Middle frontal gyrus (tissue), 1 donor: ENCODE results near the gene ULK4.
"Not testable (repeated sequence)": the region's sequence is repeated elsewhere in the genome, so short reads cannot be mapped to it uniquely, and the experiment has no call there.

Experiments used
- DNase-seq: peaks from one replicate; pipeline ENCODE4 v3.0.0-alpha.2; 2015; ENCODE audit warnings: low spot score; ENCODE audit errors: extremely low spot score

The ULK4 gene

DNA sequence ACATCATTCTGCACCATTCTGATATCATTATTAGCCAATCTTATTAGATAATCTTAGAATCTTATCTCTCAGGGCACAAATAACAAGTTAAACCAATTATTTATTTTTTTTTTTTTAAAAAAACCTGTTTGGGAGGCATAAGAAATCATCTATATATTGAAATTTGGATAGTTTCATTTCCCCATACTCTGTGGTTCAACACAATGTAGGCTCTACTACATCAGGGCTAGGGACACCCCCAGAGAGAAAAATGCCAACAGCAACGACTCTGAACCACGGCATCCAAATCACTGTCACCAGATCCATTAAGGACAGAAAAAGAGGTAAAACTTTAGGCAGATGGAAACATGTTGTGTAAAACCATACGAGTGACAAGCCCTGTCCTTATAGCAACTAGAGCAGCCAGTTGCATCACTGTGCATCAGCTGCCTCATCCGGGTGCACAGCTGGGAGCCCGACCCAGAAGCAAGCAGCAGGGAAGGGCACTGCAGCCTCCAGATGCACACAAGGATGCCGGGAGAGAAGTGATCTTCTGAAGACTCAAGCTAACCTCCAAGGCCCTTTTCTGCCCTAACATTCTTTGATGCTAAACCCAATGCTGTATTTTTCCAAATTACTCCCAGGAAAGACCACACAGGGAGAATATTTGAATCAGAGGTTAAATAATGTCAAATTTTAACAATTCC is 381.5 kb downstream of the ULK4 start:
- DNase-seq: no peak

DNA sequence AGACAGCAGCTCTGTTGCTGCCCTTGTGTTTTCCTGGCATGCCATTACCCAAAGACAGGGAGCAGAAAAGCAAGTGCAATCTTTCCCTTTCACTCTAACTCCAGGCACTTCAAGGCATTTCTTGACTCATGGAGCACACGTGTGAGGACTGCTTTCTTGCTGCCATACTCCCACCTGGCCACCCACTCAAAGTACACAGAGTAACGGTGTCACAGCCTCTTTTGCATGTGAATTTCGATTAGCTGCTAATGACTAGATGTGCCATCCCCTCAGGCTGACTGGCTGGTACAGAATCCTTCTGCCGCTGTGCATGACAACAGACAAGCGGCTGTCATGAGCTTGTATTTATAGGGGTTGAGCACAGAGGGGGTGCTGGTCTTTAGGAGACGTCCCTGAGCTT is 382.0 kb downstream of the ULK4 start:
- no peak for DNase-seq

DNA sequence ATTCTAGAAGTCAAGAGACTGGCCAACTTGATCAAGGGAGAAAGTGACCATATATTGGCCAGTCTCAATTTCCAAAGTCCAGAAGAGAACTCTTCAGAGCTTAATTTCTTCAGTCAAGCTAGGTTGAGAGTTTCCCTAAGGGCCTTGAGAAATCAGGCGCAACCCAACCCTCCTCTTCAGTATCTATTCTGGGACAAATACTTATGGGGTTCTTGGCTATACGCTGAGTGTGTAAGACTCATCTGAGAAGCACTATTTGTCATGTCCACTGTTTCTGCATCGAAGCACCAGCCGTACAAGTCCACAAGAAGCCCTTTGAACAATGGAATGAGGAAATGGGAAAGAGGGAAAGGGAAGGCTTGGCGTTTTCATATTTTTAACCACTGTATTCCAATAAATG is 383.1 kb downstream of the ULK4 start:
- DNase-seq: no peak

DNA sequence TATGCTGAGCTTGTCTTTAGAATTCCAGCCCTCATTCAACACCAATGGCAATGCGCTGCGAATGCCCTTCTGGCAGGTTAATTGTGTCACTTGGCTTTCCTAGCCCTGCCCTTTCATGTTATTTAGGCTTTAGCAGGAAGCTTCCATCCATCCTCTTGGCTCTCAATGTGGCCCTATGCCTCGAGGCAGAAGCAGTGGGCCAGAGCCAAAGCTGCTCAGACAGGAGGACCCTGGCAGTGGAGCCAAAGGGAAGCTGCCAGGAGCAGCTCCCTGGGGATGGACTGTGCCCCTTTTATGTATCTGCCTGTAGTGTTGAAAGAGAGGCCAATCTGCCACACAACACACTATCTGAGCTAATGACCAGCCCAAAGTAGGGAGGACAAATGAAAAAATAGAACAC is 386.2 kb downstream of the ULK4 start:
- no peak for DNase-seq

DNA sequence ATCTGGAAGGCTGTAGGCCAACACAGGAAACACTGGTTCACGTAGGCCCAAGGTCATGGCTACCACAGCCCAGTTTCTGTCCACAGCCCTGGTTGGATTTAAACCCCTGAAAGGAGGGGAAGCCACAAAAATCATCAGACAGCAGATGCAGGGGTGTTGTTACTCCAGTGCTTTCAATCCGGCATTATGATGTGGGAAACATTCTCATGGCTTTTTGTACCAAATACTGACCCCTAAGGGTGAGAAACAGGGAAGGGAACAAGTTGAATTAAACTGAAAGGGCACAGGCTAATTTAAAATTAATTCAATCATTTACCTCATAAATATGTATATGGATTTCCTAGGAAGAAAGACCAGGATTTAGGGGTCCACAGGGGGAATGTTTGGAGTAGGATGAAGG is 387.0 kb downstream of the ULK4 start:
- no peak for DNase-seq

DNA sequence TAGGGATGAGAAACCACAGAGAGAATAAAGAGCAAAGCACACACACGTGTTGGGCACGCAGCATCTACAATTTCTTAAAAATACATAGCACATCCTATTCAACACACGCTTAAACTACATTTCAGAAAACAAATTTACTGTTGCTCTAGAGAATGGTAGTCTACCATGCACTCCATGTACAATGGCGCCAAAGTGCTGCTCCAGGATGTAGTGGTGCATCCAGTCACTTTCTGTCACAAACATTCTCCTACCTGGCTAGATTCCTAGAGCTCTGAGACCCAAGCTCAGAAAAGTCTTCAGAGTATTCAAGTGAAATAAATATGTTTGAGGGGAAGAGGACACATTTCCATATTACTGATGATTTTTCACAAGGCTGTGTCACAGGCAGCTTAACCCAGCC is 388.3 kb downstream of the ULK4 start:
- no peak for DNase-seq

DNA sequence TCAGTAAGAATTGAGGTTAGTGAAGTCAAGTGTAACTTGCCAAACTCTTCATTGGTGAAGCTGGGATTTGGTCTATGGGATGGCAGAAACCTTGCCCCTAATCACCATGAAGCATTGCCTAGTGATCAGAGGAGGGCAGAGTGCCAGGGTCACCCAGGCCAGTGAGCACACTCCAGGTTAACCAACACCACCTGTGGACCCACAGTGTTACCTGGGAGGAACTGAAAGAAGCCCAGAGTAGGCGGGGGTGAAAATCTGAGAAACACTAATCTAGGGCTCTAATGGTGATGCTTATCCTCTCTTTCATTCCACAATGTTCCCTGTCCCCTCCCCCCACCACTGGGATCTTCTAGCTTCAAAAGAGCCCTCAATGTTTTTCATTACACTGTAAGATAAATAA is 389.8 kb downstream of the ULK4 start:
- no peak for DNase-seq

DNA sequence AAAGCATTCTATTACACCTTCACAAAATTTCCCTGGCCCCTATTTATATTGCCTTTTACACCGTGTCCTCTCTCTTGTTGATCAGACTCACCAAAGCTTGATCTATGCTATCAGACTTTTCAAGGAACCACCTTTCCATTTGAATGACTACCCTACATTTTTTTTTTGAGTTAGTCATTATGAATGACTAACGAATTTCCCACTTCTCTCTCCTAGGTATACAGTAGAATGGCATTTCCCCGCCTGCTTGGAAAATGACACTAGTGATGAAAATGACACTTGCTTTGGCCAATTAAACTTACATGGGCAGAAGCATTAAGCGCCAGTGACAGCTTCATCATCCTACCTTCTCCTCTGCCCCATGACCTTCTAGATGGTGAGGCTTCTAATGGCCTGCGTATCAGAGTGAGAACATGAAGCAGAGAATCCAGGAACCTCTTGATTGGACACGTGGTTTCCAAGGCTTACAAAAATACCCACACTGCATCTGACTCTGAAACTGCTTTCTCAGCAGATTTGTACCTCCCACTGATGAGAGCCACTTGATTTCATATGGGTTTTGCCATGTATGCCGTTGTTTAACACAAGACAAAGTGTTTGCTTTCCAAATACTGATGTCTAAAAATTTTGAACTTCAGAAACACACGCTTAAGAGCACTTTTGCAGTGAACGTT is 392.1 kb downstream of the ULK4 start:
- no peak for DNase-seq

DNA sequence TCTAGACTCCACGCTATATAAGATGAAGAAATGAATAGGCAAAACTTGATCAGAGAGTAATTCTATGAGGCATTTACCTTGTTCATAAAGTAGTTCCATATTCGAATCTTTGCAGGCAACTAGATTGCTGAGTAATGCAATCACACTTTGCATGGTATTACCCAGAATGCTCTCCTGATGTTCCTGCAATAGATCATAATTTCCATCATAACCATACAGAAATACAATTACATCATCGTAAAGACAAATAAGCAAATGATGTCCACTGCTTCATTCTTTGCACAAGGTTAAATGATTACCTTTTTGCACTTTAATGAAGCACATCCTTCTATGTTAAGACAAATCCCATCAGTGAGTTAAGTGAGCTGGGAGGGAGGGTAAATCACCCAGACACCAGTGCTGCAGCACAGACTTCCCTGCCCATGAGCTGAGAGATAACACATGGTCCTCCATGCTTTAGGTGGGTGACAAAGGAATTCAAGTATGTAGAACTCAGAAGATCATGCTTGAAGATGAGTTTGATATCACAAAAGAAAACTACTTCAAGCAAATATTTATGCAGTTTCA is 395.9 kb downstream of the ULK4 start:
- no peak for DNase-seq

DNA sequence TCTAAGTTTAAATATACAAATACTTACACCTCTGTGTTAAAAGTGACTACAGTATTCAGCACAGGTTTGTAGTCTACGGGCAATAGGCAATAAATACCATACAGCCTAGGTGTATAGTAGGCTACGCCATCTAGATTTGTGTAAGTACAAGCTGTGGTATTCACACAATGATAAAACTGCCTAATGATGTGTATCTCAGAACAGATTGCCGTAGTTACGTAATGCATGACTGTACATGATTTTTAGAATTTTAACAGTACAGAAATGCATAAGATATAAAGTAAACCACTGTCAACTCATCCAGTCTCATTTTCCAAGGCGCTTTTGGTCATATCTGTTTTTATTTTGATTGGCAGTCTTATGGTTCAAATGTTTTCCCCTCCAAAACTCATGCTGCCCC is 396.9 kb downstream of the ULK4 start:
- DNase-seq: no peak

DNA sequence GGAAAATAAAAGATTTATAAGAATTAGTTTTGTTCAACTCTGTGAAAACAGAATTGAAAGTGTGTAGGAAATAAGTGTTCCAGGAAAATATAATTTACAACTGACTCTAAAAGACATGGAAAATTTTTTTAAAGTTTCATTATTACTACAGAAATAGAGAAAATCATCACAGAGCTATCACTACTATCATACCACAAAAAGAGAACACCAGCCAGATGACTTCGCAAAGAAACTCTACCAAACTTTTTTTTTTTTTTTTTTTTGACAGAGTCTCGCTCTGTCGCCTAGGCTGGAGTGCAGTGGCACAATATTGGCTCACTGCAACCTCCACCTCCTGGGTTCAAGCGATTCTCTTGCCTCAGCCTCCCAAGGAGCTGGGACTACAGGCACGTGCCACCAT is 405.7 kb downstream of the ULK4 start:
- not testable (repeated sequence) for DNase-seq

DNA sequence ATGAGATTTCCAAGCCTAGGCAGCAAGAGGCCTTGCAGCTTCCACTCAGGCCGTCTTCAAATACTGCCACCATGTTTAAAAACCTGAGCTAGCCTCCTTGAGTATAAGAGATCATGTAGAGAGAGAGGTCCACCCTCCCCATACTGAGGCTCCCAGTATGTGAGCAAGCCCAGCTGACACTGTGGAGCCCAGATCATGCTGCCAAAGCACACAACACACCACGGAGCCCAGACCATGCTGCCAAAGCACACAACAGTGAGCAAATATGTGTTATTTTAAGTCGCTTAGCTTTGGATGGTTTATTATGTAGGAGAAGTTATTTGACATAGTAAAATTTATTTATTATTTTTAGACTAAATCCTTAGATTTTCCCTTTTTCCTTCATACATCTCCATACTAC is 428.9 kb downstream of the ULK4 start:
- no peak for DNase-seq

DNA sequence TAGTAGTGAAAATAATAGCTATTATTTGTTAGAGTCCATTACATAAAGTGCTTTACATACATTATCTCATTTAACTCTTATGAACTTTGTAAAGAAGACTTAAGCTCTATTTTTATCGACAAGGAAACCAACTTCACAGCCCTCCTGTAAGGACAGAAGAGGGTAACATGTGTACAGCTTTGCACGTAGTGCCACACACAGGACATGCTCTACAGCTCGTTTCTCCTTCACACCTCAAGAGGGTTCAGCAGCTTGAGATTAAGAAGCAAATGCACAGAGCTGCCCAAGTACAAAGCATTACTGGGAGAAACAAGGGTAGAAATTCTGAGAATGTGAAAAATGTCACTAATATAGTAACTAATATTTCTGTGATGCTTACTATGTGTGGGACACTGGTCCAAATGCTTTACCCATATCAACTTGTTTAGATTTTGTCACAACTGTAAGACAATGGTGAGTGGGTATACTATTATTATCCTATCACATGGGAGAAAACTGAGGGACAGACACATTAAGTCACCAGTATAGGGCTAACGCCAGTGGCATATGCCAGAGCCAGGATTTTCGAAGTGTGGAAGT is 434.8 kb downstream of the ULK4 start:
- no peak for DNase-seq

DNA sequence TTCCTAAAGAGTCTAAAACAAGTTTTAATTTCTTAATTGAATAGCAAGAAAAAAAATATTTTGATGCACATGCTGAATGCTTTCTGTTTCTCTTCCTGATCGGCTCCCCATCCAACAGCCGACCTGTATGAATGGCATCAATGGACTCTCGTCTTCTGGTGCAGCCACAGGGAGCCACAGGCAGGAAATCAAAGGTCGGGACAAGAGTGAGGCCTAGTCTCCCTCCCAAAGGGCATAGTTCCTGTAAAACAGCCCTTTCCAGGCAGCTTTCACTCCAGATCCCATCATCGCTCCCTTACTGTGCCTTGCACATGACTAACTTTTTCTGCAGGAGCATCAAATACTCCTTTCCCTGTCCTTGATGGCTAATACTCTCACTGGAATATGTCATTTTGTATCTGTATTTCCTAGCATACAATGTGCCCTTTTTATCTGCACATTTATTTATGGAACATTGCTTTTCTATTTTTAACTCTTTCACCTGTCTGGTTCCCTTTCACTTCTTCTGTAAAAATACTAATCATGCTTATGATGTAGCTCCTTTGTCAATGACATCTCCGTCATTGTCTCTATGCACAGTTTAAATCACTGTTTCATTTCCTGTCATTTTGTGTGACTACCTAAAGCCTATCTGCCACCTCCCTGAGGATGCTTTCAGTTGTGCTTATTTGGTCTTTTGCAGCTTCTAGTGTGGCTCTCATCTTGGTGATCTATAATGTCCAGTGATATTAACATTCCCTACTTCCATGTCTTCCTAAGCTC is 436.4 kb downstream of the ULK4 start:
- no peak for DNase-seq

DNA sequence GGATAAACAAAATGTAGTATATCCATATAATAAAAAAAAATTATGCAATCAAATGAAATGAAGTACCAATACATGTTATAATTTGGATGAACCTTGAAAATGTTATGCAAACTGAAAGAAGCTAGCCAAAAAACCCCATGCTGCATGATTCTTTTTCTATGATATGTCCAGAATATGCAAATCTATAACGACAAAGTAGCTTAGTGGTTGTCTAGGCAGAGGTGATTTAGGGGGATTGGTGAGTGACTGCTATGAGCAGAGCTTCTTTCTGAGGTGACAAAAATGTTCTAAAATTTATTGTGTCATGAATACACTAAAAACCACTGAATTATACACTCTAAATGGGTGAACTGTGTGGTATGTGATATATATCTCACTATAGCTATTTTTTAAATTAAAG is 438.0 kb downstream of the ULK4 start:
- DNase-seq: no peak

DNA sequence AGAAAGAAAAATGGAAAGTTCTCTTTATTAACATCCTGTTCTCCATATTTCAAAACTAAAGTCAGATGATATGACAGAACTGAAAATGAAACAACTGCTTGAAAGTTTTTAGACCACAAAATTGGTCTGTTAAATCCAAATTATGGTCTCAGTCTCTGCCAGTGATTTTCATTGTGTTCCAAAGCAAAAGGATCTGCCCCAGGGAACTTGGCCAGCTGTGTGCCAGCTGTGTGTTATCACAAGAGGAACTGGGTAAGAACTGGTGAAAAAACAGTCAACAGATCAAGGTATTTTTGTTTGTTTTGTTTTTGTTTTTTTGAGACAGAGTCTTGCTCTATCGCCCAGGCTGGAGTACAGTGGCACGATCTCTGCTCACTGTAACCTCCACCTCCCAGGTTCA is 439.3 kb downstream of the ULK4 start:
- DNase-seq: no peak

DNA sequence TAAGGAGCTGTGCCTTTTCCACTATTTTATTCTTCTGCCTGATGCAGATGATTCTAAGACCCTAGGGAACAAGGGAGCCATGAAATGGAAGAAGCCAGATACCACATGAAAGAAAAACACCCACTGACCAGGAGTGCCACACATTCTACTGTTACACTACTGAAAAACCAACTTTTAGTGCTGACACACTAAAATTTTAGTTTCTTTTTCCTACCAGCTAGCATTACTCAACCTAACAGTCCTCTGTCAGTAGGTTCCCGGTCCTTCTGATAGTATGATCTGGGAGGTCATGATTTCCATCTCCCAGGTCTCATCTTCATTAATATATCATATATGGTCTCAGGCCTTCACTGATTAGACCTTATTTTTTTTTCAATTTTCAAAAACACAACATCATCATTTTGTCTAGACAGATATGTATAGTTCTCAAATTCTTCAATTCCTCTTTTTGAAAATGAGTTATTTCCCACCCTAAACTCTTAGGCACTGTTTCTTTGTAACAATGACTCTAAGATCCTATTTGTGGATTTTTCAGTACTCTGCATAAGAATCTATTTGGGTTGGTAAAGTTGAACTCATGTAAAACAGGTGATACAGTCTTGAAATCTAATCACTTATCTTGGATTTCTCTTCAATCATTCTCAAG is 440.8 kb downstream of the ULK4 start:
- no peak for DNase-seq

DNA sequence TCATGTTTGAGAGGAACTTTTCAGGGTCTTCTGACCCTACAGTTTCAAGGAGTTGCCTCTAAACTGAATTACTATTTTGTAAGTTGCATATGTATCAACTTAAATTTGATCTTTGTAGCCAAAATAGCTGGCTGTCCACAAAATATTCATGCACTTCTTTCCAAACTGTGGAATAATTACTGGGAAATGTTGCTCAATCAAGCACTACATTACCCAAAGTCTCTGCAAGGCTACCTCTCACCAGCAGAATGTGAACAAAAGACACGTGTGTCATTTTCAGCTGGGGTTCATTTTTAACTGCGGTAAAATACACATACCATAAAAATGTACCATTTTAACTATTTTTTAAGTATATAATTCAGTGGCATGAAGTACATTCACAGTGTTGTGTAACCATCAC is 442.2 kb downstream of the ULK4 start:
- no peak for DNase-seq

DNA sequence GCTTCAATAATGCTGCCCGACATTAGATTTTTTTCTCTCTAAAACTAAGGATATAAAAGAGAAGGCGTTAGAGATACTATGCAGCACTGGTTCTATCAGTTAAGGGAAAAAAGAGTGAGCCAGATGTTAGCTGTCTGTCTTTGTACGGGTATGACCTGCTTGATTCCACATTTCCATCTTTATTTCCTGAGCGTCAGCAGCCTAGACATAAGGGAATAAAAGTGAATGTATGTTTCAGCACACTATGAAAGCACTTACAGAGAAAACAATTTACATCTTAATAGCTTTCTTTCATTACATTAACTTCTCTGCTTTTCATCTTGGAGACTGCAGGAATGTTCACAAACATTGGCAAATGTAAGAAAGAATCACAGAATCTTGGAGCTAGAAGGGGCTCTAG is 443.3 kb downstream of the ULK4 start:
- DNase-seq: no peak

DNA sequence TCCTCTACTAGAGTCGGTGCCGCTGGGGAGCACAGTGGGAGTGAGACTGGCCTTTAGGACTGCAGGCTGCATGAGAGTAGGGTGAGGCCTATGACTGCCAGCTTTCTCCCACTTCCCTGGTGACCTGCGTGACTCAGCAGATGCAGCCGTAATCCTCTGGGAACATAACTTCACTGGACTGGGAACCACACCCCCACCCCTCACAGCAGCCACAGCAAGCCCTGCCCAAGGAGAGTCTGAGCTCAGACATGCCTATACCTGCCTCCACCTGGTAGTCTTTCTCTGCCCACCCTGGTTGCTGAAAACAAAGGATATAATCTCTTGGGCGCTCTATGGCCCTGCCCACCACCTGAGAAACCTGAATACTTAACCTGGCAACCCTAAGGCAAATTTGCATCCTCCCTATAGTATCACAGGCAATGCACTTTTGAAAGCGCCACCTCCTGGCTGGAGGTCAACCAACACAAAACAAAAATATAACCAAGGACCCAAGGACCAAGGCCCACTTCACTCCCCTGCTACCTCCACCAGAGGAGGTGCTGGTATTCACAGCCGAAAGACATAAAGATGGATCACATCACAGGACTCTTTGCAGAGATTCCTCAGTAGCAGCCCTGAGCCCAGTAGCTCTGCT is 453.7 kb downstream of the ULK4 start:
- DNase-seq: no peak
